HFFc6 (cell line): ENCODE results near the gene SLC39A9. TPM values are rescaled to one million over a fixed set of nuclear protein-coding genes. Genes with fewer than 3 reads are reported as not detected.

Source experiments
- DNase-seq: peaks from one replicate; pipeline ENCODE4 v3.0.0-alpha.2; 2018
- H3K27ac Mint-ChIP-seq: 2 replicates; pipeline ENCODE4 v1.8.0; 2020; ENCODE audit warnings: mild to moderate bottlenecking, mixed read lengths
- H3K27me3 Mint-ChIP-seq: 2 replicates; pipeline ENCODE4 v1.8.0; 2021; ENCODE audit warnings: mild to moderate bottlenecking, moderate library complexity, mixed read lengths; ENCODE audit not compliant: insufficient read depth
- H3K36me3 Mint-ChIP-seq: 2 replicates; pipeline ENCODE4 v1.8.0; 2021; ENCODE audit warnings: low read depth, mixed read lengths
- H3K4me1 Mint-ChIP-seq: 2 replicates; pipeline ENCODE4 v1.8.0; 2020; ENCODE audit warnings: low read depth, mixed read lengths
- H3K4me3 Mint-ChIP-seq: 2 replicates; pipeline ENCODE4 v1.8.0; 2020; ENCODE audit warnings: mild to moderate bottlenecking, moderate library complexity, mixed read lengths
- H3K9me3 Mint-ChIP-seq: 2 replicates; pipeline ENCODE4 v1.8.0; 2020; ENCODE audit warnings: mild to moderate bottlenecking, mixed read lengths
- CTCF ChIP-seq: fragments of 200-600 bp; sonication (generic); IDR thresholded peaks from 2 replicates; pipeline ENCODE4 v1.5.0; 2021; ENCODE audit warnings: antibody characterized with exemption, mild to moderate bottlenecking
- total RNA-seq, 6 experiments: library from RNA; stranded (reverse); fragmentation: NEBNext Ultra II Directional; extraction: Animal tissue kit (Norgen Biotek cat#: 25700); gene quantifications; 2 replicates in 1 of 6; 3 replicates in 5 of 6; pipeline ENCODE4 v1.2.3, GENCODE V29; 2021

Gene SLC39A9
- total RNA-seq, 6 experiments from 2014 or later = 58.8 to 88.5 (median 73.3) TPM

- H3K27me3 Mint-ChIP-seq = peaks cover 7% of the 10 kb centered on the region
- H3K9me3 Mint-ChIP-seq = no peaks in the 10 kb centered on the region
- no peaks in the 10 kb centered on the region for H3K4me1 Mint-ChIP-seq
- TF ChIP-seq CTCF = no peak
- no peaks in the 10 kb centered on the region for H3K36me3 Mint-ChIP-seq
- no peak overlapping the region for H3K4me3 Mint-ChIP-seq
- H3K27ac Mint-ChIP-seq = no peak overlapping the region
- DNase-seq = no peak
These were observed 34.5 kb upstream of the SLC39A9 start for GRCh38 chr14:69363964-69364363.

GRCh38 chr14:69364378-69364777 is 34.1 kb upstream of the SLC39A9 start:
- Mint-ChIP-seq H3K27me3 (peaks cover 7% of the 10 kb centered on the region), H3K36me3 (no peaks in the 10 kb centered on the region), H3K27ac (no peak overlapping the region), H3K4me3 (no peak overlapping the region), H3K4me1 (no peaks in the 10 kb centered on the region), H3K9me3 (no peaks in the 10 kb centered on the region)
- DNase-seq = no peak
- no peak for TF ChIP-seq CTCF

- DNase-seq = no peak
- no peaks in the 10 kb centered on the region for H3K4me1 Mint-ChIP-seq
- no peak overlapping the region for H3K4me3 Mint-ChIP-seq
- peaks cover 7% of the 10 kb centered on the region for H3K27me3 Mint-ChIP-seq
- TF ChIP-seq CTCF = no peak
- H3K27ac Mint-ChIP-seq = no peak overlapping the region
- H3K9me3 Mint-ChIP-seq = no peaks in the 10 kb centered on the region
- H3K36me3 Mint-ChIP-seq = no peaks in the 10 kb centered on the region
These were observed 32.4 kb upstream of the SLC39A9 start for GRCh38 chr14:69366069-69366468.

- 0 out of 2 replicates have a peak, but pooled peaks cover under 1% of the 10 kb centered on the region for H3K36me3 Mint-ChIP-seq
- DNase-seq = no peak
- TF ChIP-seq CTCF = no peak
- no peak overlapping the region for H3K27ac Mint-ChIP-seq
- H3K4me3 Mint-ChIP-seq = no peak overlapping the region
- H3K4me1 Mint-ChIP-seq = no peaks in the 10 kb centered on the region
- H3K27me3 Mint-ChIP-seq = peaks cover 7% of the 10 kb centered on the region
- H3K9me3 Mint-ChIP-seq = no peaks in the 10 kb centered on the region
These were observed 31.7 kb upstream of the SLC39A9 start for GRCh38 chr14:69366761-69367160.

GRCh38 chr14:69368381-69368780 is 30.1 kb upstream of the SLC39A9 start:
- DNase-seq = no peak
- H3K4me1 Mint-ChIP-seq = no peaks in the 10 kb centered on the region

More at GRCh38 chr14:69368381-69368780, 30.1 kb upstream of the SLC39A9 start:
- Mint-ChIP-seq H3K9me3 (no peaks in the 10 kb centered on the region), H3K36me3 (peaks cover 4% of the 10 kb centered on the region; the same call in 1 of the 2 replicates), H3K27me3 (peaks cover 5% of the 10 kb centered on the region), H3K4me3 (no peak overlapping the region), H3K27ac (no peak overlapping the region)
- TF ChIP-seq CTCF = no peak
